Lung (tissue), 12 donors: ENCODE measurements around the gene SLC8A1. TPM values are rescaled to one million over a fixed set of nuclear protein-coding genes. Genes with fewer than 3 reads are reported as not detected.
"Not testable (repeated sequence)": the region's sequence is repeated elsewhere in the genome, so short reads cannot be mapped to it uniquely, and the experiment has no call there.

Experiments used
- ATAC-seq: fragments of 200-7000 bp; cut with Tn5 transposase; one replicate; pipeline ENCODE4 v1.9.1; 2020; ENCODE audit warnings: moderate number of reproducible peaks; ENCODE audit not compliant: insufficient read depth, low FRiP score
- DNase-seq, 3 donors: peaks; one replicate each; pipeline ENCODE4 v3.0.0-alpha.2; 2013 to 2017
- H3K27ac ChIP-seq, 2 donors: one replicate each; pipeline ENCODE4 v1.5.1; 2013; ENCODE audit warnings: mild to moderate bottlenecking in 2 of 2, moderate library complexity in 2 of 2, control low read depth in 1 of 2, inconsistent platforms in 1 of 2, low read depth in 1 of 2, low read length in 1 of 2
- H3K27me3 ChIP-seq, 3 donors: one replicate each; pipeline ENCODE4 v1.5.1; 2013; ENCODE audit warnings: low read length in 2 of 3; ENCODE audit not compliant: control insufficient read depth in 3 of 3, insufficient read depth in 3 of 3
- H3K36me3 ChIP-seq, 4 donors: one replicate each; pipeline ENCODE4 v1.5.1; 2013; ENCODE audit warnings: low read length in 4 of 4, mild to moderate bottlenecking in 1 of 4, moderate library complexity in 1 of 4; ENCODE audit not compliant: control insufficient read depth in 4 of 4, insufficient read depth in 4 of 4
- H3K4me1 ChIP-seq, 5 donors: one replicate each; pipeline ENCODE4 v1.5.1; 2013; ENCODE audit warnings: low read length in 5 of 5, mild to moderate bottlenecking in 2 of 5, moderate library complexity in 1 of 5; ENCODE audit not compliant: control insufficient read depth in 5 of 5, insufficient read depth in 5 of 5
- H3K4me3 ChIP-seq: one replicate; pipeline ENCODE4 v1.5.1; 2013; ENCODE audit warnings: mild to moderate bottlenecking, control low read depth, moderate library complexity
- H3K9ac ChIP-seq, 2 donors: one replicate each; pipeline ENCODE4 v1.5.1; 2013; ENCODE audit warnings: low read length in 2 of 2, control low read depth in 1 of 2; ENCODE audit not compliant: insufficient read depth in 1 of 2
- H3K9me3 ChIP-seq, 4 donors: one replicate each; pipeline ENCODE4 v1.5.1; 2013; ENCODE audit warnings: low read length in 3 of 4, mild to moderate bottlenecking in 1 of 4, moderate library complexity in 1 of 4; ENCODE audit not compliant: control insufficient read depth in 4 of 4, insufficient read depth in 3 of 4
- WGBS, 2 donors: extraction: QIAGEN DNeasy Blood & Tissue Kit; methylation state at CpG; one replicate each; pipeline ENCODE4 v1.1.7; 2013; 5-methylcytosine and 5-hydroxymethylcytosine counted together
- polyA plus RNA-seq, 2 donors: library from polyadenylated mRNA; stranded (reverse); fragments of 200-250 nt; gene quantifications; one replicate each; pipeline ENCODE4 v1.2.1, GENCODE V29; 2013
- total RNA-seq, 2 donors: library from RNA; depleted of rRNA in 1 of 2; stranded (reverse); fragments of >200 nt in 1 of 2; gene quantifications; one replicate each; pipeline ENCODE4 v1.2.1, GENCODE V29; 2014 to 2021
- TF ChIP-seq, protein P1 (sequence below): IDR thresholded peaks from 2 replicates; pipeline ENCODE4 v1.5.1; 2012; ENCODE audit warnings: mild to moderate bottlenecking; ENCODE audit errors: control extremely low read depth, extremely low read depth
- donor health status: control.
- donor health status: control.
- donor health status: Bipolar disorder and iron deficiency.
- donor health status: healthy.
- donor health status: DM: yes; HTN: yes; CAD: no.

SLC8A1 gene
- total and polyA plus RNA-seq, 4 donors = 1.2 to 34.7 (median 18.4) TPM

DNA sequence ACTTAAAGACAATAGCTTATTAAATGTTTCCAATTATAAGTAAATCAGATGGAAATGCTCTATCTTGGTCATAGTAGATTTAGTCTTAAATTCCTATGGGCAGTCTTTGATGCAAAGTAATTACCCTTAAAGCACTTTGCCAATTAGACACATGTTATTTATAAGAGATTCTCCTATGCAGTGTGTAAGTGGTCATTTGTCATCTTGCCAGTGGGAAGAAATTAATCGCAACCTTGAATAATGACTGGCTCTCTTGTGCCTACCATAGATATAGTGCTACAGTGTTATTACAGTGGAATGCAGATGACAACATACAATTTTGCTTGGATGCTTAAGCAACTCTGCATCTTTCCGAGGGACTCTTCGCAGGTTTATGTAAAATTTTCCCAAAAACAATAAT is 361.8 kb downstream of the SLC8A1 start:
- Histone ChIP-seq H3K9ac (no peak overlapping the region), H3K4me1 (peaks cover 0 to 21% (median 2%) of the 10 kb centered on the region in 5 donors), H3K9me3 (no peaks in the 10 kb centered on the region), H3K4me3 (no peak overlapping the region), H3K27me3 (no peaks in the 10 kb centered on the region), H3K27ac (no peak overlapping the region), H3K36me3 (no peaks in the 10 kb centered on the region)
- DNase-seq (no peak), ATAC-seq (no peak)
- TF ChIP-seq, protein P1, sequence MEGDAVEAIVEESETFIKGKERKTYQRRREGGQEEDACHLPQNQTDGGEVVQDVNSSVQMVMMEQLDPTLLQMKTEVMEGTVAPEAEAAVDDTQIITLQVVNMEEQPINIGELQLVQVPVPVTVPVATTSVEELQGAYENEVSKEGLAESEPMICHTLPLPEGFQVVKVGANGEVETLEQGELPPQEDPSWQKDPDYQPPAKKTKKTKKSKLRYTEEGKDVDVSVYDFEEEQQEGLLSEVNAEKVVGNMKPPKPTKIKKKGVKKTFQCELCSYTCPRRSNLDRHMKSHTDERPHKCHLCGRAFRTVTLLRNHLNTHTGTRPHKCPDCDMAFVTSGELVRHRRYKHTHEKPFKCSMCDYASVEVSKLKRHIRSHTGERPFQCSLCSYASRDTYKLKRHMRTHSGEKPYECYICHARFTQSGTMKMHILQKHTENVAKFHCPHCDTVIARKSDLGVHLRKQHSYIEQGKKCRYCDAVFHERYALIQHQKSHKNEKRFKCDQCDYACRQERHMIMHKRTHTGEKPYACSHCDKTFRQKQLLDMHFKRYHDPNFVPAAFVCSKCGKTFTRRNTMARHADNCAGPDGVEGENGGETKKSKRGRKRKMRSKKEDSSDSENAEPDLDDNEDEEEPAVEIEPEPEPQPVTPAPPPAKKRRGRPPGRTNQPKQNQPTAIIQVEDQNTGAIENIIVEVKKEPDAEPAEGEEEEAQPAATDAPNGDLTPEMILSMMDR = no peak
- 96% methylated on average over 3 of the region's 3 CpGs for WGBS, 2 donors

DNA sequence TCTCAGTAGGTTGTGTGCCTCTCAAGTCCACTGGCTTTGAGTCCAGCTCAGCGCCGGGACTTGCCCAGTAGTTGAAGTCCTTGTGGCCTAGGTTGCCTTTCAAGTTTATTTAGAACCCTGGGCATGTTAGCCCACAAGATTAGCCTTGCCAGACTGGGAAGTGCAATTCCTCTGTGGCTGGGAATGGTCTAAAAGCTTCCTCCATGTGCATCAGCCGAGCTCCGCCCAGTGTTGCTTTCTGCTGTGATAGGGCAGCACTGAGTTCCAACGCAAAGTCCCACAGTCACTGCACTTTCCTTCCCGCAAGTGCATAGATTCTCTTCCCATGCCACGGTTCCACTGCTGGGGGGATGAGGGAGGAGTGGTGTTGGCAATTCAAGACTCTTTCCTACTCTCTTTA is 364.0 kb downstream of the SLC8A1 start:
- H3K4me1 ChIP-seq = peaks cover 0 to 2% (median 0%) of the 10 kb centered on the region in 5 donors
- H3K36me3 ChIP-seq = no peaks in the 10 kb centered on the region
- WGBS, 2 donors = 93 to 95% methylated on average over 7 of the region's 7 CpGs
- H3K9ac ChIP-seq = no peak overlapping the region
- H3K27me3 ChIP-seq = no peaks in the 10 kb centered on the region
- no peak overlapping the region for H3K4me3 ChIP-seq
- no peak for ATAC-seq
- TF ChIP-seq, protein P1 = no peak
- DNase-seq = no peak
- no peaks in the 10 kb centered on the region for H3K9me3 ChIP-seq
- H3K27ac ChIP-seq = no peak overlapping the region

DNA sequence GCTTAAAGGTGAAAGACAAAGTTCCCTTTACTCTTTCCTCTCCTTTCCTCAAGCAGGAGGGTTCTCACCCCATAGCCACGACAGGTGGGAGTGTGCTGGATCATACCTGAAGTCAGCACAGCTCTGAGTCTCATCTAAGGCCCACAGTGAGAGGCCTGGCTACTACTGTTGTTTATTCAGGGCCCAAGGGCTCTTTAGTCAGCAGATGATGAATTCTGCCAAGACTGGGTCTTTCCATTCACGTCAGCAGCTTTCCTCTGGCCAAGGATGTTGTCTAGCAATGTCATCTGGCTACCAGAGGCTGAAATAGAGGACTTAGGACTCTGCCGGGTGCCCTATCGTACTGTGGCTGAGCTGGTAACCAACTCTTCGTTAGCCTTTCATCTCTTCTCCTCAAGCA is 364.5 kb downstream of the SLC8A1 start:
- H3K27ac ChIP-seq = no peak overlapping the region
- H3K36me3 ChIP-seq = no peaks in the 10 kb centered on the region
- no peaks in the 10 kb centered on the region for H3K27me3 ChIP-seq
- H3K9ac ChIP-seq = no peak overlapping the region
- no peaks in the 10 kb centered on the region for H3K4me1 ChIP-seq
- WGBS, 2 donors = 77 to 83% methylated on average over 5 of the region's 5 CpGs
- ATAC-seq (no peak), DNase-seq (no peak)
- no peak overlapping the region for H3K4me3 ChIP-seq
- TF ChIP-seq, protein P1 = no peak
- H3K9me3 ChIP-seq = no peaks in the 10 kb centered on the region

DNA sequence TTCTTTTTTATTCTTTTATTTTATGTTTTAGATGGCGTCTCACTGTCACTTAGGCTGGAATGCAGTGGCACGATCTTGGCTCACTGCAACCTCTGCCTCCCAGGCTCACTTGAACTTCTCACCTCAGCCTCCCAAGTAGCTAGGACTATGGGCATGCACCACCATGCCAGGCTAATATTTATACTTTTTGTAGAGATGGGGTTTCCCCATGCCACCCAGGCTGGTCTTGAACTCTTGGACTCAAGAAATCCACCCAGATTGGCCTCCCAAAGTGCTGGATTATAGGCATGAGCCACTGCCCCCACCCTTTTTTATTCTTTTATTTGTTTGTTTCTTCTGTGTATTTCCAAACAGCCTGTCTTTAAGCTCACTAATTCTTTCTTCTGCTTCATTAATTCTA is 366.1 kb downstream of the SLC8A1 start:
- Histone ChIP-seq H3K9ac (no peak overlapping the region), H3K27me3 (no peaks in the 10 kb centered on the region), H3K27ac (no peak overlapping the region), H3K4me1 (no peaks in the 10 kb centered on the region), H3K9me3 (no peaks in the 10 kb centered on the region), H3K4me3 (no peak overlapping the region), H3K36me3 (no peaks in the 10 kb centered on the region)
- TF ChIP-seq, protein P1 = no peak
- 85 to 87% methylated on average over 2 of the region's 2 CpGs for WGBS, 2 donors
- DNase-seq (no peak), ATAC-seq (no peak)

DNA sequence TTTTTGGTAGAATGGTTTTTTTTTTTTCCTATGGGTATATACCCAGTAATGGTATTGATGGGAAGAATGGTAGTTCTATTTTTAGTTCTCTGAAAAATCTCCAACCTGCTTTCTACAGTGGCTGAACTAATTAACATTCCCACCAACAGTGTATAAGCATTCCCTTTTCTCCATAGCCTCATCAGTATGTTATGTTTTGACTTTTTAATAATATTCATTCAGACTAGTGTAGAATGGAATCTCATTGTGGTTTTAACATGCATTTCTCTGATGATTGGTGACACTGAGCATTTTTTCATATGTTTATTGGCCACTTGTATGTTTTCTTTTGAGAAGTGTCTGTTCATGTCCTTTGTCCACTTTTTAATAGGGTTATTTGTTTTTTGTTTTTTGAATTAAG is 378.6 kb downstream of the SLC8A1 start:
- not testable (repeated sequence) for H3K9ac ChIP-seq, H3K4me1 ChIP-seq, H3K27ac ChIP-seq, DNase-seq, ATAC-seq, H3K4me3 ChIP-seq, H3K9me3 ChIP-seq, H3K27me3 ChIP-seq, H3K36me3 ChIP-seq
